ENCODE measurements around the gene ABHD17A. TPM values are rescaled to one million over a fixed set of nuclear protein-coding genes. Genes with fewer than 3 reads are reported as not detected.
"Not testable (repeated sequence)": the region's sequence is repeated elsewhere in the genome, so short reads cannot be mapped to it uniquely, and the experiment has no call there.

The ABHD17A gene
- total RNA-seq, 1 donor from 2014 or later = 58.1 TPM

DNA sequence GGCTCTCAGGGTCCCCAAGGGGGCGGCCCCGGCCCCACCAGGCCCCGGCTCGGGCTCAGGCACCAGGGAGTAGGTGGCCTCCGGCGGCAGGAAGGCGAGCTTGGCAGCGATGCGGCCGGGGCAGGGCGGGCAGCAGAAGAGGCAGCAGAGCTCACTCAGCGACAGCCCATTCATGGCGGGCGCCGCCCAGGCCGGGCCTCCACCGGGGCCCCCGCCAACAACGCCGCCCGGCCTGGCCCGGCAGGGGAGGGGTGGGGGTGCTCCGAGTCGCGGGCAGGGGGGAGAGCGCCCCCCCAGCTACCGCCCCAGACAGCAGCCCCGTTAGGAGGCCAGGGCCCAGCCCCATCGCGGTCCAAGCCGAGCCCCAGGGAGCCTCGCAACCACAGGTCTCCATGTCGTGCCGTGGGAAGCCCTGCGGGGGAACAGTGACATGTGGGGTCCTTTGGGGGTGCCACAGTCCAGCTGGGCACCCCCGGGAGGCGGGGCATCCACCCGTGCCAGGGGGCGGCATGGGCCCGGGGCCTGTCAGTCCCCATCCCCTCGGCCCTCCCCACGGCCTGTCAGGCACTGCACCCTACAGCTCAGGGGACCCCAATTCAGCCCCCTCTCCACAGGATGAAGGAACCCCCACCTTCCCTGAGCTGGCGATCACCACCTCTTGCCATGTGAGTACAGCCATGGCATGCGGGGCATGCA lies 3.8 kb downstream of the ABHD17A start:
- not testable (repeated sequence) for DNase-seq (ENCODE audit: low spot score)

DNA sequence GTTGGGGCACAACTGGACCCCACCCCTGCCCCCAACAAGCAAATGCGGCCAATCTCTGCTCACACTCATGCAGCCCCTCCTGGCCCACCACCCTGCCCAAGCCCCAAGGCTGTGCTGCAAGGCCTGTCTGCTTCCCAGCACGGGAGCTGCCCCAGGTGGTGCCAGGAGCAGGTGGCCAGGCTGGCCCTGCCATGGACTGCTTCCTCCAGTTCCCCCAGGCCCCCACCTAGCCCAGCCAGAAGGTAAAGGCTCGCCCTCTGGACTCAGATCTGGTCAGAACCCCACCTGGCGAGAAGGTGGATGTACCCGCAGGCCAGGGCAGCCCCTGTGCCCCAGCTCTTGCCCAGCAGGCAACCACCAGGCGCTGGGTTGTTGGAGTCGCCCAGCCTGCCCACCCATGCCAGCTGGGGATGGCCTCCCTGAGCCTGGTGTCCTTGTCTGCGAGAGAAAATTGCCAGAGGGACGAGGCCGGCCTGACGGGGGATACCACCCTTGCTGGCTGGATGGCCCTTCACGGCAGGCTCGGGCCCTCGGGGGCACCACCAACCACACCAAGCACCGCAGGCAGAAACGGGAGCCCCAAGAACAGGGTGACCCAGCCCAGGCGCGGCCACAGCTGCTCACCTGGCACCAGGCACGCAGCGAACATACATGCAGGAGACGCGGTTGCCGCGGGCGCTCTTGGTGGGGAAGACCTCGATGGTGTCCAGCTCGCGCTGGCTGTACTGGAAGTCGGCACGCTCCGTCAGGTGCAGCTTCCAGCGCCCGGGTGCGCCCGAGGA lies 4.5 kb downstream of the ABHD17A start:
- DNase-seq (ENCODE audit: low spot score) = no peak

DNA sequence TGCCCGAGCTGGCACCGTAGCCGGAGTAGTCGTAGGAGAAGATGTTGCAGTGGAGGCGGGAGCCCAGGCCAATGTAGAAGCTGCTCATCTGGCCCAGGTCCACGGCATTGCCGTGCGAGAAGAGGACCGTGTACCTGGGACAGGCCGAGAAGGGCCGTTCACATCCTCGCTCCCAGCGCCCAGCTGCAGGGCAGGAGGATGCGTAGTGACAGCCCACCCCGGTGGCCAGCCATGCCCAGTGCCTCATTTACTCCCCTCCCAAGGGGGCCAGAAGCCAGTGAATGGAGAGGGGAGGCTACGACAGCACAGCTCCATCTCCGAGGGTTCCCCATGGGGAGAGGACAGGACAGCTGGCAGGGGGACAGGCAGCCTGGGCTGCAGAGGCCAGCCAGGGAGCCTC lies 5.3 kb downstream of the ABHD17A start:
- DNase-seq (ENCODE audit: low spot score) = not testable (repeated sequence)

DNA sequence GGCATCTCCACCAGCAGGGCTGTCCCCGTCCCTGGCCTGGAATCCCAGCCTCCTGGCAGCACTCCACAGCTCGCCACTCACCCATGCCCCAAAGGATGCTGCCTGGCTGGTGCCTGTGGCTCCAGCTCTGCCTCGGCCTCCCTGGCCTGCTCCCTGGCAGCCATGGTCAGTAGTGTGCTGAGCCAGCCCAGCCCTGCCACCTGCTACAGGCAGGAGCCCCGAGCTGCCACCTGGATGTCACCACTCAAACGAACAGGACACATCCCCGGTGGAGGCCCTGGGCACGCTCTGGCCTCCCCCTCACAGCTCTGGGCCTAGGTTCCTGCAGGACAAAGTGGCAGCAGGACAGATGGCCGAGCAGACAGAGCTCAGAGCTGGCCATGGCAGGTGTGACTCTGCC lies 6.7 kb downstream of the ABHD17A start:
- not testable (repeated sequence) for DNase-seq (ENCODE audit: low spot score)

DNA sequence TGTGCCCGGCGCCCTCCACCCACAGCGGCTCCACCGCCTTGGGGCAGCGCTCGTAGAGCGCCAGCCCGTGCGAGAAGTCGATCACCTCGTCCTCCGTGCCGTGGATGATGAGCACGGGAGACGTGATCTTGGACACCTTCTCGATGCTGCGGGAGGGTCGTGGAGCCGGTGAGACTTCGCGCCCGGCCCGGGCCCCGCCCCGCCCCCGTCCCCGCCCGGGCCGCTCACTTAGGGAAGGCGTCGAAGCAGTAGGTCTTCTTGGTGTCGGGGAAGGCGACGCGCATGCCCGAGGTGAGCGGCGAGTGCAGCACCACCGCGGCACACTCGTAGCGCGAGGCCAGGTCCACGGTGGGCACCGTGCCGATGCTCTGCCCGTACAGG lies 8.0 kb downstream of the ABHD17A start:
- not testable (repeated sequence) for DNase-seq (ENCODE audit: low spot score)

DNA sequence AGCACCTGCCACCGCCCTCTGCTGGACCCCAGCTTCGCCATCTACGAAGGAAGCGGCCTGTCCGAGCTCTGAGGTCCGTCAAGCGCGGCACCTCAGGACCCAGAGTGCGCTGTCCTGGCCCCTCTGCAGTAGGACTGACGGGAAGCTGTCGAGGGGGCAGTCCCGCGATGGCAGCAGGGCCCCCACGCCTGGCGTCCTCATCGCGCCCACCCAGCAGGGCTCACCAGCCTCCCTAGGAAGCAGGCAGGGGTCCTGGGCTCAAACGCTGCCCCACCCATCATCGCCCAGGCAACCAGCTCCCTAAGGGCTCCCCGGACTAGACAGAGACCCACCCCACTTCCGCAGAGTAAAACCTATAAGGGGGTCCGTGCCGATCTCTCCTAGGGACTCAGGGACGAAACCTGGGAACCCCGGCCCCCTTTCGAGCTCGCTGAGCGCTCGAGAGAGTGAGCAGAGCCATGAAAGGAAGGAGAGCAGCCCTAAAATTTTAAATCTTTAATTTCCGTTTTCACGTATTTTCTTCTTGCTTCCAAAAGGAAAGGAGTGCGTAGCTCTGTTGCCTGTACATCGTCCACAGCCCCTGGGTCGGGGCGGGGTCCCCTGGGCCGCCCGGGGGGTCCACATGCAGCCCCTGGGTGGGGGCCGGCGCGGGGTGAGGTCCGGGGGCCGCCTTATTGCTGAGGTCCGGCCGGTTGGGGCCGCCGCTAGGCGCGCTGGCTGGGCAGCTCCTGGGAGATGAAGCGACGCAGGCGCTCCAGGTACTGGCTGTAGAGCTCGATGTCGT lies 8.6 kb downstream of the ABHD17A start:
- DNase-seq (ENCODE audit: low spot score) = not testable (repeated sequence)

DNA sequence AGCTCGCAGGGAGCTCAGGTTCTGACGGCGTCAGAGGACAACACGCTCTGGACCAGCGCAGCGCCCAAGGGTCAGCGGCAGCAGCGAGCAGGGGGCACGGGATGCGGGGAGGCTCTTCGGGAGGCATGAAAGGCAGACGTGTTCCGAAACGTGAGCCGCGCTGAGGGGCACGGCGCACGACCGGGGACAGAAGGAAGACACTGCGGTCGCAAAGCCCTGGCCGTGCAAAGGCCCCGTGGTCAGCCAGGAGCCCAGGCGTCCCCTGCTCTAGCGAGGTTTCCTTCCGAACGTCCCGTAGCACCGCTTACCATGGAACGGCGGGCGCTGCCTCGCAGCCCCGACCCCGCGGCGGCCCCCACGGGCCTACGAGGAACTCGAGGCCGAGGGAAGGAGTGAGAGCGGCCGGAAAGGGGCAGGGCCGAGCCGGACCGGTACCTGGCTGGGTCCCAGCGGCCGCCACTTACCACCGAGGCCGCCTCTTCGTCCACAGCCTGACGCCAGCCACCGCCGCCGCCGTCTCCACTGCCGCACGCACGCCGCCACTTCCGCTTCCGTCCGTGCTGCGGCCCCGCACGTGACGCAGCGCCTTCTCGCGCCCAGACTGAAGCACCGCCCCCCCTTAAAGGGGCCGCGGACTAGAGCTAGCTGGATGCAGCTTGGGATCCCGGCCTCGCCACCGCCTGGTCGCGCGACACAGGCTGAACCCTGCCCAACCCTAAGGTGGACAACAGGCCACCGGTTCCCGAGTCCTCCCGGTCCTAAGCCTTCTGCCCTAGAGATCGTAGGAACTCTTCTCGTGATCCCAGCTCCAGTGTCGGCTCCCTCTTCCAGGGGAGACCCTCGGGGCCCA lies 9.4 kb downstream of the ABHD17A start:
- DNase-seq (ENCODE audit: low spot score) = peak; percentile 91

DNA sequence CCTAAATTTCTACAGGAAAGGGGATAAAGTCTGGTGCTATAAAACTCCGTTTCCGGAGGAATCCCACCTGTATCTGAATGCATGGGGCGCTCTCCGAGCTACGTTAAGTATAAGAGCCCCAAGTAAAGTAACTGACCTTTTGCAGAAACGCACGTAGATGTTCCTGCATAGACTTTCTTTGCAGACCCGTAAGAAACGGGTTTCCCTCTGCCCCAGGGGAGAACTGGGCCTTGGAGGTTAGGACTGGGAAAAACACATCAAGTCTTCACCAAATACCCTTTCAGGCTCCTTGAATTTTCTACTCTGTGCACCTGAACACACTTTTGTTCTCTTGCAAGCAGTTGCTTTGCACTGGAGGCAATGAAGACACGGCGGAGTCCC lies 10.0 kb downstream of the ABHD17A start:
- DNase-seq (ENCODE audit: low spot score) = not testable (repeated sequence)

DNA sequence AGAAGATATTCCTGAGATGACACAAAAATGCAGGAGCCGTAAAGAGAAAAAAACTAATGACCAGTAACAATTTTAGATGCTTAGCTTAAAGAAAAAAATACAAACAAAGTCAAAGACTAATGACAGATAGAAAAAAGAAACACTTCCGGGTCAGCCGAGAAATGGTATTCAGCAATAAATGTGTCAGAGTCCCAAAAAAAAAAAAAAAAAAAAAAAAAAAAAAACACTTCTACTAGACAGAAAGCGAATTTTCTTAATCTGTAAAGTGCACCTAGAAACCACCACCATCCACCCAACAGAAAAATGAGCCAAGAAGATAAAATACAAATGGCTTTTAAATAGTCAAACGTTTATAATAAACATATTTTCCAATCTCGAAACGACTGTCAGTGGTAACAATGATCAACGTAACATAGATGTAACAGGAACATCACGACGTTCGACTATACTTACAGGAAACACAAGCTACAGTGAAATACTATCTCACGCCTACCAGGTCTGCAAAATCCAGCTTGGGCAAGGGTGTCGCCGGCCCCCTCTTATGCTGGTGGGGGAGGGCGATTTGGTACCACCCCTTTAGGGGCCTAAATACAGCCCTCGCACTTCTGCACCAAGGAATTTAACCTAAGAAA lies 10.6 kb downstream of the ABHD17A start:
- no peak for DNase-seq (ENCODE audit: low spot score)

DNA sequence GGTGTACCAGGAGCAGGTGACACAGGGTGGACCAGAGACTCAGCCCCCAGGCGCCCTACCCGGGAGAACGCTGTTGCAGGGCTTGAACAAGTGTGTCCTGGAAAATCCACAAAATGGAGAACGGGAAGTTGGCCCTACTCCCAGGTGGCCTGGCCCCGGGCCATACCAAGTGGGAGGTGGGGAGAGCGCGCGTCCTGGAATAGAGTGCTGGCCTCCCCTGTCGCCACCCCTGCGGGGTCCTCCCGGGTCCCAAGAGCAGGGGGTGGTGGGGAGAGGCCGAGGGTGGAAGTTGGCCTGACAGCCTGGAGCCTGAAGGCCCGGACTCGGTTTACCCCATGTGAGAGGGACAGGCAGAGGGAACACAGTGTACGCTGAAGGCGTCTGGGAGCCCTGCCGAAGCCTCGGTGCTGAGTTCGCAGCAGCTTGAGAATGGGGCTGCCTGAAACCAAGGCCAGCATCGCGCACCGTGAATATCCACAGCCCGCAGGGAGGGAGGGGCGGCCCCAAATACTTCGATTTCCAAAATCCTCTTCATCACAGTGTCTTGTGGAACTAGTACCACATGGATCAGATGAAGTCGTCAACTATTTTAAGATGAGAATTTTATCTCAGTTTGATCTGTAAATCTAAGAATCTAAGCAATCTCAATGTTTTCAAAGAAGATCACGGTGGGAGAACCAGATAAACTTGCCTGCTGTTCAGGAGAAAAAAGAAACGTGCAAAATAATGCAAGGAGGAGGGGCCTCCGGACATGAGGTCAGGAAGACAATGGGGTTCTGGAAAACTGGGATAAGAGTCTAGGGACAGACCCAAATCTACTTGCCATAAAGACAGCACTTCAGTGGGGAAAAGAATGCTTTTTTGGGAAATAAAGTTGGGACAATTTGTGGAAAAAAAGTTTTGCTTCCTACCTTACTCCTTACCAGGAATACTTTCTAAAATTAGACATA lies 11.5 kb downstream of the ABHD17A start:
- peak; percentile 65 for DNase-seq (ENCODE audit: low spot score)

DNA sequence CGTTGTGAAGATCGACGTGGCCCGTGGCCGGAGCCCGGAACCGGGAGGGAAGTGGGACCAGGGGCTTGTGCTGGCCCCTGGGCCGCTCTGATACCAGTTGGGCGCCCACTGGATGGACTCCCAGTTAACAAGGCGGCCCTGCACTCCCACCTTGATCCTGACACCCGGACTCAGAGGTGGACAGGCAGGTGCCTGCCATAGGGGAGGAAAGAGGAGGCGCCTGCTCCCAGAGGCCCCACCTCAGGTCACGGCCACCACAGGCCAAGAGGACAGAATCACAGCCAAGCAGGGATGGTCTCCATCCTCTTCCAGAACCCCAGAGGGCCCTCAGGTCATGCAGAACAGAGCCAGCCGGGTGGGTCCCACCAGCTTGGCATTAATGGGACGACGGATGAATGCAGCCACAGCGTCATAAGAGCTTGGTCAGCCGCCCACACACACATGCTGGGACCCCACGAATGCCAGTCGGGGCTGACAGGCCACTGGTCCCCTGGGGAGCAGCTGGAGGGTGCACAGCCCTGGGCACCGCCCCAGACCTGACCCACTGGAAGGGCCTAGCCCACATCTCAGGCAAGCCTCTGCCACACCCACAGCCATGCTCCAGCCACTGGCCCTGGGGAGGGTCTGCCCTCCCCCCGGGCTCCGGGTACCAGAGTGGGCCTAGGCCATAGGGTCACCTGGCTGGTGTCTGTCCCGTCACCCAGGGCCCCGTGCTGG lies 12.3 kb downstream of the ABHD17A start:
- no peak for DNase-seq (ENCODE audit: low spot score)

DNA sequence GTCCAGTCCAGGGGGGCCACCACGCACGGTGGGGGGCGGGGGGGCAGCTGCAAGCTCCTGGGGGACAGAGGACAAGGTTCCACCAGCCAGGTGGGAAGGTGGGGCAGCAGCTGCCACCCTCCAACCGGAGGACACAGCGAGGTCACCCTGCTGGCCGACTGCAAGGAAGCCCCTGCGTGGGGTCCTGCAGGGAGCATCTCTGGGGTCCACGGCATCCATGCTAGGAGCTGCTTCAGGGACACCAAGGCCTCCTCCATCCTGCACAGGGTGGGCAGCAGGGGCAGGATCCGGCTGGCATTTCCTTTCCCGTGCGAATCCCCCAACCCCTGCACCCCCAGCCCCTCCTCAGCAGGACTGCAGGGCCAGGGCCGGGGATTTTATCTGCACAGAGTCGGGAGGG lies 13.7 kb downstream of the ABHD17A start:
- no peak for DNase-seq (ENCODE audit: low spot score)

DNA sequence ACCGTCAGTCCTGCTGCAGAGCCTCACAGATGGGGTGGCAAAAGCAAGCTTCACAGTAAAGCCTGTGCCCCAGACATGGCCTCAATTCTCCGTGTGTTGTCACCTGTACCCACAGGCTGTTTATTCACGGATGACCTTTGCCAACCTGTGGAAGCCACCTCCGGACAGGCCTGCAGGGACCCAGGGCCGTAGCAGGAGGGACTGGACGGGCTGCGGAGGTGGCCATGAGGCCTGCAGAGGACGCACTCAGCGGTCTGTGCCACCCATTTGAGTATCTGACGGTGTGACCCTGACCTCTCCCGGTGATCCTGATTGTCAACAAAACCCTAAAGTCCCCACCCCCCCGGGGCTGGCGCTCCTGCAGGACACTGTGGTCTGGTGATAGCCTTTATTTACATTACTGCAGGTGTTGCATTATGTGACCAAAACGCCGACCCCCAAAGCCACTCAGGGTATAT lies 14.1 kb downstream of the ABHD17A start:
- DNase-seq (ENCODE audit: low spot score) = no peak

DNA sequence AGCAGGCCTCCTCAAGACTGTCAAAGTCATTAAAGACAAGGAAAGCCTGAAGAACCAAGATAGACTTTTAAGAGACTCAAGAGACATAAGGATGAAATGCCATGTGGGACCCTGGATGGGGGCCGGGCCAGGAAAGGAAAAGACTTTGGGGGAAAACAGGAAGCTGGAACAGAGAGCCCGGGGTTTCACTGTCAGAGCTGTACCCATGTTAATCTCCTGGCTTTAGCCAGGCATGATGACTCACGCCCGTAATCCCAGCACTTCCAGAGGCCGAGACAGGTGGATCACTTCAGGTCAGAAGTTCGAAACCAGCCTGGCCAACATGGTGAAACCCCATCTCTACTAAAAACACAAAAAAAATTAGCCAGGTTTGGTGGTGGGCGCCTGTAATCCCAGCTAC lies 16.3 kb downstream of the ABHD17A start:
- no peak for DNase-seq (ENCODE audit: low spot score)

DNA sequence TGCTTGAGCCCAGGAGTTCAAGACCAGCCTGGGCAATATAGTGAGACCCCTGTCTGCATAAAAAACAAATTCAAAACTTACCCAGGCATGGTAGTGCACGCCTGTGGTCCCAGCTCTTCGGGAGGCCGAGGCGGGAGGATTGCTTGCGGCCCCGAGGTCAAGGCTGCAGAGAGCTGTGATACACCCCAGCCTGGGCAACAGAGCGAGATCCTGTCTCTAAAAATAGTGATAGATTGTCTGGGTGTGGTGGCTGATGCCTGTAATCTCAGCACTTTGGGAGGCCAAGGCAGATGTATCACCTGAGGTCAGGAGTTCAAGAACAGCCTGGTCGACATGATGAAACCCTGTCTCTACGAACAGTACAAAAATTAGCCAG lies 18.0 kb downstream of the ABHD17A start:
- DNase-seq (ENCODE audit: low spot score) = no peak

DNA sequence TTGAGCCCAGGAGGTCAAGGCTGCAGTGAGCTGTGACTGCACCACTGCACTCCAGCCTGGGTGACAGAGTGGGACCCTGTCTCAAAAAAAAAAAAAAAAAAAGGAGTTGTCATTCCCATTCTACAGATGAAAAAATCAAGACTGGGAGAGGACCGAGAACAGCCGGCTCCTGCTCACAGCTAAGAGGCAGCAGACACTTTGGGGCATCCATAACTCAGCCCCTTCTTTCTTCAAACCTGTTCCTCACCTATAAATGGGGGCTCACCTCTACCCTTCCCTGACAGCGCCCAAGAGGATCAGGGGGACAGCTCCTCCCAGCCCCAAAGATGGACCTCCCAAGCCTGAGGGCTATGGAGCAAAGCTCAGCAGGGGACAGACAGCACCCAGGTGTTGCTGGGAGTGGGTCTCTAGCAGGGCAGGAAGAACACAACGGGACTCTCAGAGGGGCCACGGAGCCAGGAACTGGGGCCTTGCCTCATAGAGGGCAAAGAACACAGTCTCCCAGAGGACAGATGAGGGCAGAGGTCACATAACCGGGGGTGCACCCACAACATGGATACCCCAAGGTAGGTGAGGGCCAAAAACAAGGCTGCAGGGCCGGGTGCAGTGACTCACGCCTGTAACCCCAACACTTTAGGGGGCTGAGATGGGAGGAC lies 18.5 kb downstream of the ABHD17A start:
- DNase-seq (ENCODE audit: low spot score) = no peak

DNA sequence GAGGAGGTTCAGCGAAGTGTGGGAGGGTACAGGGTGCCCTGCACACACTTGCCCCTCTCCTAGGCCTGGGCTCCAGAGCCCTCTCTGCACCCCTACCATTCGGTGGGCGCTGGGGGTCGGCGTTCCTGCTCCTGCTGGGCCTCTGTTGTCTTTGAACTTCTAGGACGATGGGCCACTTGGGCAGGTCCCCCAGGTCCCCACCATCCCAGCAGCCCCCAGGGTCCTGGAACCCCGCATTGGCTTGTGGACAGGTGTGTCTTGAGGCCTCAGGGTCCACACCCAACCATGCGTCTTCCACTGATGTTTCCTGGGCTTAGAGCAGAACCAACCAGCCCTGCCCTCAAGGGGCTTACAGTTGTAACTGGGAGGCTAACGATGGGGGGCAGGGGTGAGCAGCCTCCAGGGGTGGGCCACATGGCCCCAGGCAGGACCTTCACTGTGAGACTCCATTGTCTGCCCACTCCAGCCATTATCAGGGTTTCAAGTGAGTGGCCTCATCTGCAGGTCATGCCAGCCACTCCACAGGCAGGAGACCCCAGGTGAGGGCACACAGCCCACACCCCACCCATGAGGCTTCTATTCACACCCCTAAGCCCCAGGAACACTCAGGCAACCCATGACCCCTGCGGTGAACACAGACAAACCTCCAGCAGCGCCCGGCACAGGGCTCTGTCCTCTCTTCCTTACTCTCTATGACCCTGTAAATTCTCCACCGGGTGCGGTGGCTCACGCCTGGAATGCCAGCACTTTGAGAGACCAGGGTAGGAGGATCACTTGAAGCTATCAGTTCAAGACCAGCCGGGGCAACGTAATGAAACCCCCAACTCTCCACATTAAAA lies 19.9 kb downstream of the ABHD17A start:
- DNase-seq (ENCODE audit: low spot score) = no peak
